ENCODE results near the gene GALNT2. TPM values are rescaled to one million over a fixed set of nuclear protein-coding genes. Genes with fewer than 3 reads are reported as not detected.
A peak's percentile ranks its signal among the peaks of the same experiment; 100 is the strongest.

The GALNT2 gene
- total RNA-seq, 1 donor, result 69.5 TPM

DNA sequence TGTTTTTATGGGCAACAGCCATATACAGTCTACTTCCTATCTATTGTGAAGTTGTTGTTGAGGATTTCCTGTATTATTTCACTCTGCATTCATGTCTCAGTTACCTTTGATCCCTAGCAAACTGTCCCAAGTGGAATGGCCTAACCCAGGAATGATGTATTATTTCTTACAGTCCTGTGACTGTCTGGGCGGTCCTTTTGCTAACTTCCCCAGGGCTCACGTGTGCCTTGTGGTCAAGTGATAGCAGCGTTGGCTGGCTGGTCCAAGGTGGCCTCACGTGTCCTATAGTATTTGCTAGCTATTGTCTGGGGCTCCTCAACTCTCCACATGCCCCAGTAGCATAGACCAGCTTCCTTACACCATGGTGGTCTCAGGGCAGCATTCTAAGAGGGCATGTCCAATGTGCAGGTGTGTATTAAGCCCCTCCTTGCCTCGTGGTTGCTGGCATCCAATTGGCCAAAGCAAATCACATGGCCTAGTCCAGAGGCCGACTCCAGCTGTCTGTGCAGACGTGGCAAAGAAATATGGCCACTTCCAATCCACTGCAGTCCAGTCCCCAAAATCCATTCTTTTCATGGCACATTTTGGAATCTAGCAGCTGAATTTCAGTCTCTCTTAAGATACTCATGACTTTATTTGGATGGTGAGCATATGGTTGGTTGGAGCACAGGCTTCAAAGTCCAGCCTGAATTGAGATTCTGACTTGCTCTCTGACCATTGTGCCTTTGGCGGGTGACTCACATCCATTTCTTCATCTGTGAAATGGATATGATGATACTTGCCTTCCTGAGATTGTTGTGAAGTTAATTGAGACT is 94.1 kb downstream of the GALNT2 start:
- no peak for DNase-seq (ENCODE audit: low read depth)
- H3K4me3 ChIP-seq (ENCODE audit: low read depth, low read length), result no peak overlapping the region
- TF ChIP-seq CTCF (IDR thresholded peaks at IDR 0.05; ENCODE audit: insufficient read depth, low read depth, low read length), result no peak

DNA sequence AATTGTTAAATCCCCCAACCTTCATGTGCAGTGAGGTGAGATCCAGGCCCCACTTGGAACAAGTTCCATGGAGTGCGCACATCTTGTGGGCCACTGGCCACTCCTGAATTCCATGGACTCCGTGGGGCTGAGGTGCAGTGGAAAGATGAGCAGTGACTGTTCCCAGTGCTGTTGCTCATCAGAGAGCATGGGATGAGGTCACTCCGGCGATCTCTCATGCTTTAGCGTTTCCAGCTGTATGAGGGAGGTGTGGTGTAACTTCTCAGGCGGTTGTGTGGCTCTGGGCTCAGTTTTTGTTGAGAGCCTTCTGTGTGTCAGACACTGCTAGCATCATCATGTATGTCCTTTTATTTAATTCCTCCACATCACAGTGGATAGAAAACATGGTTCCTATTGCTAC is 96.2 kb downstream of the GALNT2 start:
- TF ChIP-seq CTCF (IDR thresholded peaks at IDR 0.05; ENCODE audit: insufficient read depth, low read depth, low read length), result no peak
- H3K4me3 ChIP-seq (ENCODE audit: low read depth, low read length), result no peak overlapping the region
- peak; percentile 93 for DNase-seq (ENCODE audit: low read depth)

DNA sequence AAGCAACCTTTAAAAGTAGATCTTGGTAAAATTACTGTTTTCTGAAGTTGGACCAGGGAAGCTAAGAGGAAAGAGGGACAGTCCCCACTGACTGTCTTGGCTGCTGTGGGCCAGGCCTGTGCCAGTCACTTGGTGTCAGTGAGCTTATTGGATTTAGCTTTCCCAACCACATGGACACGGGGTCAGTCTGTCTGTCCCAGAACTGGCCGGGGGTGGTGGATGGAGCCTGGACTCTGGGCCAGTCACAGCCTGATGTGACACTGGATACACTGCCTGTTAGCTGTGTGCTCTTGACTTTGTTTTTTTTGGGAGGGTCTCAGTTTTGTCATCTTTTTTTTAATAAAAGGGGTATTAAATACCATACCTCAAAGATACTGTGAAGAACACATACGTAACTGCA is 96.7 kb downstream of the GALNT2 start:
- TF ChIP-seq CTCF (IDR thresholded peaks at IDR 0.05; ENCODE audit: insufficient read depth, low read depth, low read length), result no peak
- no peak for DNase-seq (ENCODE audit: low read depth)
- no peak overlapping the region for H3K4me3 ChIP-seq (ENCODE audit: low read depth, low read length)

- no peak for TF ChIP-seq CTCF (IDR thresholded peaks at IDR 0.05; ENCODE audit: insufficient read depth, low read depth, low read length)
- H3K4me3 ChIP-seq (ENCODE audit: low read depth, low read length), result no peak overlapping the region
- no peak for DNase-seq (ENCODE audit: low read depth)
Observed at GRCh38 chr1:230165536-230165935, 98.5 kb downstream of the GALNT2 start.

- H3K4me3 ChIP-seq (ENCODE audit: low read depth, low read length), result no peak overlapping the region
- no peak for TF ChIP-seq CTCF (IDR thresholded peaks at IDR 0.05; ENCODE audit: insufficient read depth, low read depth, low read length)
- no peak for DNase-seq (ENCODE audit: low read depth)
Observed at GRCh38 chr1:230166366-230167132, 99.5 kb downstream of the GALNT2 start.

DNA sequence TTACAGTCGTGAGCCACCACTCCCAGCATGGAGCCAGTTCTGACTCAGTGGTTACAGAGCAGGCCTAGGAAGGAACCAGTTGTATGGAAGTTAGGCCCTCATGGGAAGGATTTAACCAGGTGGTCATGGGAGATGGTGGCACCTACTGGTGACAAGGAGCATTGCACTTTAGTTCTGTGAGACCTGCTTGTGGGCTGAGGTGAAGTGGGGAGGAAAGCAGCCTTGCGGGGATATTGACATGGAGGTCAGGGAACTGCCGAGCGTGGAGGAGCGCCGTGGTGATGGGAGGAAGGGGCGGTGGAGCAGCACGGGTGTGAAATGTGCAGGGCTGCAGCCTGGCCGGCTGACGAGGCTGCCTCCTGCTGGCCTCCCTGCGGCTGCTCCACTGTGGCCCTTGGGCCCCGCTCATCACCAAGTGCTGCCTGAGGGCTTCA is 100.4 kb downstream of the GALNT2 start:
- no peak overlapping the region for H3K4me3 ChIP-seq (ENCODE audit: low read depth, low read length)
- peak; percentile 39 for DNase-seq (ENCODE audit: low read depth)
- TF ChIP-seq CTCF (IDR thresholded peaks at IDR 0.05; ENCODE audit: insufficient read depth, low read depth, low read length), result peak; percentile 65
